Brain microvascular endothelial cell (primary cell): ENCODE results near the gene PDE11A.

ENCODE experiments used
- DNase-seq: peaks from one replicate; pipeline ENCODE4 v3.0.0-alpha.2; 2020
- H3K27ac ChIP-seq: fragments of 250-450 bp; sonication (Bioruptor Pico); 2 replicates; pipeline ENCODE4 v1.5.1; 2020; ENCODE audit warnings: mild to moderate bottlenecking, moderate library complexity
- H3K27me3 ChIP-seq: fragments of 250-450 bp; sonication (Bioruptor Pico); replicated peaks from 2 replicates; pipeline ENCODE4 v1.5.1; 2020; ENCODE audit warnings: mild to moderate bottlenecking
- H3K36me3 ChIP-seq: fragments of 250-450 bp; sonication (Bioruptor Pico); replicated peaks from 2 replicates; pipeline ENCODE4 v1.5.1; 2020; ENCODE audit warnings: mild to moderate bottlenecking
- H3K4me3 ChIP-seq: 2 replicates; pipeline ENCODE4 v1.5.1; 2011; ENCODE audit warnings: low read depth, mild to moderate bottlenecking, control low read depth, low read length, moderate library complexity
- CTCF ChIP-seq: IDR thresholded peaks from 2 replicates; pipeline ENCODE4 v1.5.1; 2011; ENCODE audit warnings: low read depth, mild to moderate bottlenecking, moderate library complexity, low read length, control low read depth, inconsistent platforms; ENCODE audit errors: missing control alignments
- in situ Hi-C: cut with HindIII; loops from 2 replicates; pipeline ENCODE4 v1.10.0; 2017; ENCODE audit warnings: low sequenced_read_pairs, low pct_ligation_motif_present

The PDE11A gene

GRCh38 chr2:177668617-177669016, 404.0 kb downstream of the PDE11A start:
- TF ChIP-seq CTCF: no peak
- no peaks in the 10 kb centered on the region for H3K36me3 ChIP-seq
- no peaks in the 10 kb centered on the region for H3K27me3 ChIP-seq
- DNase-seq: no peak
- in situ Hi-C loops: no loop called here
- H3K27ac ChIP-seq: no peak overlapping the region
- H3K4me3 ChIP-seq: no peak overlapping the region

GRCh38 chr2:177667626-177668025, 405.0 kb downstream of the PDE11A start:
- Histone ChIP-seq H3K36me3 (no peaks in the 10 kb centered on the region), H3K27ac (no peak overlapping the region), H3K27me3 (no peaks in the 10 kb centered on the region), H3K4me3 (no peak overlapping the region)
- in situ Hi-C loops: no loop called here
- TF ChIP-seq CTCF: no peak
- peak; percentile 12 for DNase-seq

- H3K4me3 ChIP-seq: no peak overlapping the region
- H3K27ac ChIP-seq: no peak overlapping the region
- H3K36me3 ChIP-seq: no peaks in the 10 kb centered on the region
- TF ChIP-seq CTCF: no peak
- peak; percentile 59 for DNase-seq
- in situ Hi-C loops: no loop called here
- no peaks in the 10 kb centered on the region for H3K27me3 ChIP-seq
Observed at GRCh38 chr2:177666408-177666807, 406.2 kb downstream of the PDE11A start.

GRCh38 chr2:177665948-177666347, 406.6 kb downstream of the PDE11A start:
- H3K36me3 ChIP-seq: no peaks in the 10 kb centered on the region
- no peaks in the 10 kb centered on the region for H3K27me3 ChIP-seq
- no peak for DNase-seq
- H3K27ac ChIP-seq: no peak overlapping the region
- no peak overlapping the region for H3K4me3 ChIP-seq
- no peak for TF ChIP-seq CTCF
- in situ Hi-C loops: no loop called here

GRCh38 chr2:177665328-177665727, 407.2 kb downstream of the PDE11A start:
- Histone ChIP-seq H3K4me3 (no peak overlapping the region), H3K27ac (no peak overlapping the region), H3K36me3 (no peaks in the 10 kb centered on the region), H3K27me3 (no peaks in the 10 kb centered on the region)
- in situ Hi-C loops: no loop called here
- no peak for DNase-seq
- no peak for TF ChIP-seq CTCF

GRCh38 chr2:177662895-177663294, 409.7 kb downstream of the PDE11A start:
- TF ChIP-seq CTCF: no peak
- in situ Hi-C loops: no loop called here
- Histone ChIP-seq H3K27ac (no peak overlapping the region), H3K27me3 (no peaks in the 10 kb centered on the region), H3K36me3 (no peaks in the 10 kb centered on the region), H3K4me3 (no peak overlapping the region)
- no peak for DNase-seq
